GM23248 (cell line): ENCODE results near the gene CLSTN2. TPM values are rescaled to one million over a fixed set of nuclear protein-coding genes. Genes with fewer than 3 reads are reported as not detected.

Experiments used
- DNase-seq: peaks from one replicate; pipeline ENCODE4 v3.0.0-alpha.2; 2015
- H2AFZ ChIP-seq: fragments of 200-600 bp; sonication (generic); 2 replicates; pipeline ENCODE4 v1.6.1; 2016; ENCODE audit warnings: antibody characterized with exemption
- H3F3A ChIP-seq: fragments of 200-600 bp; sonication (generic); 2 replicates; pipeline ENCODE4 v1.6.1; 2016; ENCODE audit warnings: mild to moderate bottlenecking, antibody characterized with exemption, mixed run types; ENCODE audit not compliant: insufficient read depth
- H3K27ac ChIP-seq: fragments of 200-600 bp; sonication (generic); 2 replicates; pipeline ENCODE4 v1.5.1; 2016; ENCODE audit warnings: mild to moderate bottlenecking
- H3K27me3 ChIP-seq: fragments of 200-600 bp; sonication (generic); replicated peaks from 2 replicates; pipeline ENCODE4 v1.6.1; 2016; ENCODE audit warnings: mild to moderate bottlenecking; ENCODE audit not compliant: insufficient read depth
- H3K36me3 ChIP-seq: fragments of 200-600 bp; sonication (generic); 2 replicates; pipeline ENCODE4 v1.6.1; 2016; ENCODE audit warnings: low read depth, mild to moderate bottlenecking
- H3K4me1 ChIP-seq: fragments of 200-600 bp; sonication (generic); 2 replicates; pipeline ENCODE4 v1.6.1; 2016; ENCODE audit warnings: mild to moderate bottlenecking; ENCODE audit not compliant: insufficient read depth
- H3K4me2 ChIP-seq: fragments of 200-600 bp; sonication (generic); one replicate; pipeline ENCODE4 v1.6.1; 2016; ENCODE audit warnings: mild to moderate bottlenecking; ENCODE audit not compliant: unreplicated experiment
- H3K4me3 ChIP-seq: fragments of 200-600 bp; sonication (generic); 2 replicates; pipeline ENCODE4 v1.5.1; 2016; ENCODE audit warnings: mild to moderate bottlenecking
- H3K79me2 ChIP-seq: fragments of 200-600 bp; sonication (generic); 2 replicates; pipeline ENCODE4 v1.6.1; 2016; ENCODE audit warnings: mild to moderate bottlenecking; ENCODE audit not compliant: insufficient read depth
- H3K9ac ChIP-seq: fragments of 200-600 bp; sonication (generic); 2 replicates; pipeline ENCODE4 v1.6.1; 2016; ENCODE audit warnings: mild to moderate bottlenecking
- H3K9me2 ChIP-seq: fragments of 200-600 bp; sonication (generic); 2 replicates; pipeline ENCODE4 v1.6.1; 2016; ENCODE audit warnings: mixed run types, mild to moderate bottlenecking, moderate library complexity; ENCODE audit not compliant: insufficient read depth
- H3K9me3 ChIP-seq: fragments of 200-600 bp; sonication (generic); one replicate; pipeline ENCODE4 v1.6.1; 2017; ENCODE audit warnings: low read depth
- H4K20me1 ChIP-seq: fragments of 200-600 bp; sonication (generic); 2 replicates; pipeline ENCODE4 v1.6.0; 2016; ENCODE audit not compliant: insufficient read depth
- EZH2 ChIP-seq: fragments of 200-600 bp; sonication (generic); IDR thresholded peaks from 2 replicates; pipeline ENCODE4 v1.6.1; 2018; ENCODE audit warnings: antibody characterized with exemption, mild to moderate bottlenecking; ENCODE audit not compliant: insufficient read depth, poor library complexity, severe bottlenecking
- EZH2phosphoT487 ChIP-seq: fragments of 200-600 bp; sonication (generic); IDR thresholded peaks from 2 replicates; pipeline ENCODE4 v1.6.1; 2018; ENCODE audit warnings: antibody characterized with exemption, moderate library complexity, mild to moderate bottlenecking, low read depth; ENCODE audit not compliant: insufficient read depth
- WGBS, 2 experiments: methylation state at CpG; one replicate each; pipeline ENCODE4 v1.1.6; 2015 to 2017; ENCODE audit warnings: low lambda C conversion rate in 2 of 2, low coverage in 1 of 2; ENCODE audit errors: missing lambda C conversion rate in 2 of 2; 5-methylcytosine and 5-hydroxymethylcytosine counted together
- in situ Hi-C: fragments of 300-500 bp; cut with MboI; formaldehyde crosslinking; loops from 2 replicates; pipeline ENCODE4 v1.15.0; 2020
- polyA plus RNA-seq: library from polyadenylated mRNA; unstranded; fragments of >200 nt; fragmentation: Nextera tagmentation; extraction: Ambion mirVana; gene quantifications from 2 replicates; pipeline ENCODE4 v1.2.1, GENCODE V29; 2016
- total RNA-seq: library from RNA; depleted of rRNA; stranded (reverse); fragments of >200 nt; shearing (Covaris generic); gene quantifications from 2 replicates; pipeline ENCODE4 v1.2.3, GENCODE V29; 2014

The CLSTN2 gene
- total and polyA plus RNA-seq, 2 experiments from 2014 or later, result not detected

- no peak overlapping the region for H3K4me2 ChIP-seq
- H4K20me1 ChIP-seq, result no peaks in the 10 kb centered on the region
- H3K36me3 ChIP-seq, result no peaks in the 10 kb centered on the region
- no peak overlapping the region for H2AFZ ChIP-seq
- H3K4me3 ChIP-seq, result no peak overlapping the region
- WGBS, 2 experiments, result 11 to 14% methylated on average over 3 of the region's 3 CpGs
- no peaks in the 10 kb centered on the region for H3K4me1 ChIP-seq
- no peaks in the 10 kb centered on the region for H3K79me2 ChIP-seq
- H3K9me2 ChIP-seq, result no peaks in the 10 kb centered on the region
- in situ Hi-C loops, result no loop called here
- no peak overlapping the region for H3K9ac ChIP-seq
- no peaks in the 10 kb centered on the region for H3K9me3 ChIP-seq
- DNase-seq, result no peak
- H3F3A ChIP-seq, result no peaks in the 10 kb centered on the region
- TF ChIP-seq EZH2 (no peak), EZH2phosphoT487 (no peak)
- no peak overlapping the region for H3K27ac ChIP-seq
- no peaks in the 10 kb centered on the region for H3K27me3 ChIP-seq
Observed at GRCh38 chr3:140097874-140098635, 163.1 kb downstream of the CLSTN2 start.

DNA sequence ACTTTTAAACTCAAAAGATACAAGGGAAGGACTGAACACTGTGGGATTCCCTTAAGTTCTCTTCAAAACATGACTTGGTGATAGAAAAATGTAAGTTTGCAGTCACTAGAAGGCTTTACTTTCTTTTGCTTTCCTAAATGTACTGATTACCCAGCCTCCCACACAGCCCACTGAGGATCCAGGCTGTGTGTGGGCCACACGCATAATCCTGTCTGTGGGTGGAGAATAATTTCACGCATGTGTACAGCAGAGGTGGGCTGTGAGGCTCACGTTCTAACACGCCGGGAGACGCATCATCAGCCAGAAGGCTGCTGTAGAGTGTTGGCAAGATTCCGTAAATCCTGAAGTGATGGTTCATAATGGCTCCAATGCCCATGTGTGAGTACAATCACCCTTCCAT lies 165.5 kb downstream of the CLSTN2 start:
- Histone ChIP-seq H3K4me3 (no peak overlapping the region), H2AFZ (no peak overlapping the region), H3K9me2 (no peaks in the 10 kb centered on the region), H3F3A (no peaks in the 10 kb centered on the region), H3K4me2 (no peak overlapping the region), H3K4me1 (no peaks in the 10 kb centered on the region), H3K36me3 (no peaks in the 10 kb centered on the region), H3K9me3 (no peaks in the 10 kb centered on the region), H4K20me1 (no peaks in the 10 kb centered on the region), H3K79me2 (no peaks in the 10 kb centered on the region), H3K9ac (no peak overlapping the region), H3K27ac (no peak overlapping the region), H3K27me3 (0 out of 2 replicates have a peak, but pooled peaks cover 3% of the 10 kb centered on the region)
- no peak for DNase-seq
- in situ Hi-C loops, result no loop called here
- TF ChIP-seq EZH2 (no peak), EZH2phosphoT487 (no peak)
- WGBS, 2 experiments, result 57 to 62% methylated on average over 7 of the region's 7 CpGs

DNA sequence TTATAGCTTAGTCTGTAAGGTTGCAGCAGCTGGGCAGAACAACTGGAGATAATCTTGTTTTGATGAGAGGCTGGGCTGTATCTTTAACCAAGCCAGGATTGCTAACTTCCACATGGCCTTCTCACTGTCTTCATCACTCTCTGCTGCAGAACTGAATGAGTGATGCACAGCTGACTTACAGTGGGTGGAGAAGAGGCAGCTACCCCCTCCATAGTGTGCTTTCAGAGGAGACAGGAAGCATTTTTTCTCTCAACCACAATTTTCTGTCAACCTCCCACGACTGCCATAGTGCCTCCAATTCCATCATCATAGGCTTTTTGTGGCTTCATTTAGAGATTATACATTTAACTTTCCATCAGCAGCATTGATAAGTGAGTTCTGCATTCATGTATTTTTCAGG lies 168.2 kb downstream of the CLSTN2 start:
- H3K79me2 ChIP-seq, result no peaks in the 10 kb centered on the region
- H3K36me3 ChIP-seq, result no peaks in the 10 kb centered on the region
- no peaks in the 10 kb centered on the region for H3K4me1 ChIP-seq
- no peak for DNase-seq
- no peaks in the 10 kb centered on the region for H3F3A ChIP-seq
- H3K9me3 ChIP-seq, result no peaks in the 10 kb centered on the region
- in situ Hi-C loops, result no loop called here
- H3K4me3 ChIP-seq, result no peak overlapping the region
- no peaks in the 10 kb centered on the region for H3K9me2 ChIP-seq
- H3K27me3 ChIP-seq, result 0 out of 2 replicates have a peak, but pooled peaks cover 3% of the 10 kb centered on the region
- 0% methylated on average over 1 of the region's 1 CpG for WGBS, 2 experiments
- H4K20me1 ChIP-seq, result no peaks in the 10 kb centered on the region
- H3K9ac ChIP-seq, result no peak overlapping the region
- H2AFZ ChIP-seq, result no peak overlapping the region
- no peak overlapping the region for H3K27ac ChIP-seq
- H3K4me2 ChIP-seq, result no peak overlapping the region
- TF ChIP-seq EZH2phosphoT487, result no peak
- TF ChIP-seq EZH2, result no peak

GRCh38 chr3:140103986-140104645 lies 169.1 kb downstream of the CLSTN2 start:
- WGBS, 2 experiments, result 14 to 17% methylated on average over 4 of the region's 4 CpGs
- Histone ChIP-seq H3K9me3 (no peaks in the 10 kb centered on the region), H2AFZ (no peak overlapping the region), H3K79me2 (no peaks in the 10 kb centered on the region), H4K20me1 (no peaks in the 10 kb centered on the region), H3K9ac (no peak overlapping the region), H3K27ac (no peak overlapping the region), H3K4me3 (no peak overlapping the region), H3K27me3 (0 out of 2 replicates have a peak, but pooled peaks cover 3% of the 10 kb centered on the region), H3K9me2 (no peaks in the 10 kb centered on the region), H3K4me2 (no peak overlapping the region), H3K36me3 (no peaks in the 10 kb centered on the region), H3K4me1 (no peaks in the 10 kb centered on the region), H3F3A (no peaks in the 10 kb centered on the region)
- DNase-seq, result no peak
- no peak for TF ChIP-seq EZH2
- no peak for TF ChIP-seq EZH2phosphoT487
- in situ Hi-C loops, result no loop called here
